Stimulated activated CD8-positive, alpha-beta memory T cell treated with anti-CD3 and anti-CD28 coated beads, Interleukin-7, amount 100 ng/mL, for 4 hours (primary cell): ENCODE results near the gene OTOA.
"Not testable (repeated sequence)": the region's sequence is repeated elsewhere in the genome, so short reads cannot be mapped to it uniquely, and the experiment has no call there.

Experiments used
- DNase-seq, 2 donors: peaks; one replicate each; pipeline ENCODE4 v3.0.0-alpha.2; 2020; ENCODE audit warnings: low read depth in 2 of 2

The OTOA gene

DNA sequence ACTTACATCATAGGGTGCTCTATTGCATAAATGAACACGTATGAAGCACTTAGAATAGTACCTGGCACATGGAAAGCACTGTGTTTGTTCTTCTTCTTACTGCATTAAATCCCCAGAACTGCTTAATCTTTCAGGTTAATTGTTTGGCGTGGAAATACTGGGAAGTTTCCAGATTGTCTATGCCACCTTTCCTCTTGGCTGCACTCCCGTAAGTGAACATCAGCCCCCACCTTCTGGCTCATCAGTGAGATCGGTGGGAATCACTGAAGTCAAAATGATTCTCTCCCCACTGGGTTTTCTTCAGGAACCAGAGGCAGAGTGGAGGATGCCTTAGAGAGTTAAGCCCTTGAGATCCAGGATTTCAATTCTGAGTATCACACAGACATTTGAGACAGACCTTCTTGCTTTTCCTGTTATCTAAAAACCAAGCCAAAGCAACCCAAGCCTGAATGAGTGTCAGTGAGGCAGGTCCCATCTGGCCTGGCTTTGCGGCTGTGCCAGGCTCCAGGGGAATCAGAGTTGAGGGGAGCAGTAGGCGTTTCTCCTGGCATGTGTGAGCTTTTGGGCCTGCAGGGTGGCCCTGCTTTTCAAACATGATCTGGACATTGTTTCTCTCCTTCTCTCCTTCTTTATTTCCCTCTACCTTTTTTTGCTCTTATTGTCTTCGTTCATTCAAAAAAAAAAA lies 59.1 kb downstream of the OTOA start:
- no peak for DNase-seq

DNA sequence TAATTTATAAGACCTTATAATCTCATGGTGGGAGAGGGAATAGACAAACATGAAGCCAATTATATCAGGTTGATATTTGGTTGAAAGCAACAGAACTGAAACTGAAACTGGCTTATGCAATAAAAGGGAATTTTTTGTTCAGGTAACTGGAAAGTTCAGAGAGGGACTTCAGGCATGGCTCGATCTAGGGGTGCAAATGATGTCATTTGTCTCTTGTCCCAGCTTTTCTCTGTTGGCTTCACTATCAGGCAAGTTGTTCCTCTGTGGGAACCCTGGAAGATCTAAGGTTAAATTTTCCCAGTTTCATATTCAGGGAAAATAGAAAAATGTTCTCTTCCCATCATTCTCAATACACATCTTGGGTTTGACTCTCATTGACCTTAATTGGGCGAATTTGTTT lies 59.8 kb downstream of the OTOA start:
- no peak for DNase-seq

DNA sequence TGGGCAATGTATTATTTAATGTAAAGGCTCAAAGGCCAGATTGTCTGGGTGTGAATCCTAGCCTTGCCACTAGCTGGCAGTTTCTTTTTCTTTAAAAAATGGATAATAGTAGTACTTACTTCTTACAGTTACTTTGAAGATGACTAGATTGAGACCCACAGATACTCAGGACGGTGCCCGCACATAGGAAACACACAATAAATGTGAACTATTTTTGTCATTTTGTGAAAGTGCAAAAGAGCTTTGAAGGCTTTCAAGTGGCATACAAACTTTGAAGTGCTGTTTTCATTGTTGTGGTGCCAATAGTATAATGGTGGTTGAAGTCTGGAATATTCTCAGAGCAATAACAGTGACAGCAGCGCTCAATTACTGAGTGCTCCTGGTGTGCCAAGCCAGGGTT lies 63.6 kb downstream of the OTOA start:
- DNase-seq: no peak

DNA sequence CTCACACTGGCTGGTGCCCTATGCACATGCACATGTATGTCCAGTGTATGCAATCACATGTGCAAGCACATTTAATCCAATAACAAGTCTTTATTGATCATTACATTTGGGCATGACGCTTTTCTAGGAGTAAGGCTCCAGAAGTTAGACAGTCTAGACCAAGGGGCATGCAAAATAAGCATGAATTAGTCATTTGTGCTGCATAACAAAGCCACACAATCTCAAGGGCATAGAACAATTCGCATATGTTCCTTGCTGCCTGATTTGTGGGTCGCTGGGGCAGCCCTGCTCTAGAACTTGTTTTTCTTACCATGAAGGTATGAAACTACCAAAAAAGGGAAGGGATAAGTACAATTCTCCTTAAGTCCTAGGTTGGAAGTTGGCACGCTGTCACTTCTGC lies 67.5 kb downstream of the OTOA start:
- not testable (repeated sequence) for DNase-seq

DNA sequence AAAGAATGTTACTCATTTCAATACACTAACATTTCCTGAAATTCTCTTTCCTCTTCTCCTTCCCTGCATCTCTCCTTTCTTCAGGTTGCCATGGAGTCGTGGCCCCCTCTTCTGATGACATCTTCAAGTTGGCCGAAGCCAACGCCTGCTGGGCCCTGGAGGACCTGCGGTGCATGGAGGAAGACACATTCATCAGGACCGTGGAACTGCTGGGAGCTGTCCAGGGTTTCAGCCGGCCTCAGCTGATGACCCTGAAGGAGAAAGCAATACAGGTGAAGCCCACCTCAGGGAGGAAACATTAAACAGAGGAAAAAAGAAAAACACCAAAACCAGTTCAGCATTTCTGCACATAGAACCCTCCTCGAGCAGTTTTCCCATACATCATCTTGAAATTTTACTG lies 76.9 kb downstream of the OTOA start:
- DNase-seq: not testable (repeated sequence)

DNA sequence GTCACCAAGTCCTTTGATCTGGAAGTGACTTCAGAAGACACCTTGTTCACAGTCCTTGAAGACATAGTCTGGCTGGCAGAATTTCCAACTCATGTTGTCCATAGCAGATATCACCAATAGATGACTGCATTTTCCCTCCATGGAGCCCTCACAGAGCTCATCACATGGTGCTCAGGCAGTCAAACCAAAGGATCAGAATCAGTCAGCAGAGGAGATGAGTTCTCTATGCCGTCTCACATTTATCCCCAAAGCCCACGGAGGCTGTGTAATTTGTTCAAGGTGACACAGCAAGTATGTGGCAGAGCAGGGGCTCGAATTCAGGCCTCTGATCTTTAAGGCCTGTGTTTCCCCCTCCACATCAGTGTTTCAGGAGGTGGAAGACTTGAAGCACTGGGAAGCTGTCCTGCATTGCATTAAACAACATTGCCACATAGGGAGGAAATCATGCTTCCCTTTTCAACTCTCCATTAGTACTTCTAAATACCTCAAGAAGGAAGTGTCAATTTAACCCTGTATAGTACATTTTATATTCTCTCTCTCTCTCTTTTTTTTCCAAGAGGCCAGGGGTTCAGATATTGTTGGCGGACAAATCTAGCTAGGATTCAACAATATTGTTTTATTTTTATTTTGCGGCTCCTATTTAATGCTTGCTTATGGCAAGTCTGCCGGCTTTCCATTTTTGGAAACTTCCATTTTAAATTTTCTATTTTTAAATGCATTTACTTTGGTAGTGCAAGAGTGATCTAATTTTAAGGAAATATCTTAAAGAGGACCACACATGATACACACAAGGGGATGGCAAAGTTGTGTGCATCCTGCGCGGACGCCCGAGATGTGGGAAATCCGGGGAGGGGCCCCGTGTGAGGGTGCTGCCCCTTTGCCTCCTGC lies 92.7 kb downstream of the OTOA start:
- DNase-seq: not testable (repeated sequence)

DNA sequence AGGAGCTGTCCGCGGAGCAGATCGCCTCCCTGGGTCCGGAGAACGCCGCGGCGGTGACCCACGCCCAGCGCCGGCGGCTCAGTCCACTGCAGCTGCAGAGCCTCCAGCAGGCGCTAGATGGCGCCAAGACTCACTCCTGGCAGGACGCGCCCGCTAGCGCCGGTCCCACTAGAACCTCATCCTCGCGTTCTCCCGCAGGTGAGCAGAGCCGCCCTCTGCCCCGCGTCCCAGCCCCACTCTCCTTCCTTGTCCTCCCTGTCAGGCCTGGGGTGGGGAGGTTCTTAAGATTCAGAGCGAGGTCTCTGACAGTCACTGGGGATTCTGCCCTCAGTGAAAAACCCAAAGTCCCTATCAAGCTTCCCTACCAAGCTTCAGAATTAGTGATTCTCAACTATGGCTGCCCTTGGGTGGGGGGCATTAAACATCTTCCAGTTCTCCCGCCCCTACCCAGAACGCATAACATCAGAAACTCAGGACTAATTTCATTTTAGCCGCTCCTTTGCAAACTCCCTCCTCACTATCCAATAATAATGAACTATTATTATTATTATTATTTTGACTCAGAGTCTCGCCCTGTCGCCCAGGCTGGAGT lies 93.4 kb downstream of the OTOA start:
- not testable (repeated sequence) for DNase-seq

DNA sequence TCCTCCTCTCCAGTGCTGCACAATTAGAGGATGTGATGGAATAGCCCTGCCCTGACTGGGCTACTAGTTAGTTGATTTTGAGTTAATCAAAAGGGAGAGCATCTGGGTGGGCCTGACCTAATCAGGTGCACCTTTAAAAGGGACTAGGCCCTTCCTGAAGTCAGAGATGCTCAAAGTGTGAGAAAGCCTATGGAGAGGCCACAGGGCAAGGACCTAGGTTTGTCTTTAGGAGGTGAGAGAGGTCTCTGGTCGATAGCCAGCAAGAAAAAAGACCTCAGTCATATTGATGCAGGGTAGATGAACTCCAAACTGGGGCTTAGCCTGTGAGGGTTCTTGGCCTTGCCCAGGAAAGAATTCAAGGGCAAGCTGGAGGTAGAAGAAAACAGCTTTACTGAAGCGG lies 104.5 kb downstream of the OTOA start:
- not testable (repeated sequence) for DNase-seq

DNA sequence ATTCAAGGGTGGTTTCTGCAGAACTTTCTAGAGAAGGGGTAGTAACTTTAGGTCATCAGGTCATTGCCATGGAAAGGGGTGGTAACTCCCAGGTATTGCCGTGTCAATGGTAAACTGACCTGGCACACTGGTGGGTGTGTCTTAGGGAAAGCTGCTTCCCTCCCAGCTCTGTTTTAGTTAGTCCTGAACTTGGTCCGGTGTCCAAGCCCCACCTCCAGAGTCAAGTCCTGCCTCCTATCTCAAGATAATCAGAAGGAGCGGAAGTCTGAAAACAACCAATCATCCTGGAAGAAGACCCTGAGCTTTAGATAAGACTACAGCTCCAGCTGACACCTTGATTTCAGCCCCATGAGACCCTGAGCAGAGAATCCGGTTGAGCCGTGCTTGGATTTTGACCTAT lies 105.0 kb downstream of the OTOA start:
- not testable (repeated sequence) for DNase-seq

DNA sequence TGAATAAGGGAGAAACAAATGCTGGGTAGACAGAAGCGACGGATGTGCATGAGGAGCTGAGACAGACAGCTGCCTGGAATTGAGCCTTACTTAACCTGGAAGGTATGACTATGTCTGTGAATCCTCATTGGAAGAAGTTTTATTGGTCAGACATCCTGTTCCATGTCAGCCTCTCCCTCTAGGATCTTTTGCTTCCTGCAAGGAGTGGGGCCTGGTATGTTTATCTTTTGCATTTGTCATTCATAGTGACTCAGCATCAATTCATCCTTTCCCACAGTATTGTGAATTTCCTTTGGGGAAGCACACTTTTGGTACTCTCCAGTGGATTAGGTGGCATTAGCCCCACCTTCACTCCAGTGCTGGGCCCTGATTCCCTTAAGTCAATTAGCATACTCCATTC lies 105.5 kb downstream of the OTOA start:
- DNase-seq: not testable (repeated sequence)

DNA sequence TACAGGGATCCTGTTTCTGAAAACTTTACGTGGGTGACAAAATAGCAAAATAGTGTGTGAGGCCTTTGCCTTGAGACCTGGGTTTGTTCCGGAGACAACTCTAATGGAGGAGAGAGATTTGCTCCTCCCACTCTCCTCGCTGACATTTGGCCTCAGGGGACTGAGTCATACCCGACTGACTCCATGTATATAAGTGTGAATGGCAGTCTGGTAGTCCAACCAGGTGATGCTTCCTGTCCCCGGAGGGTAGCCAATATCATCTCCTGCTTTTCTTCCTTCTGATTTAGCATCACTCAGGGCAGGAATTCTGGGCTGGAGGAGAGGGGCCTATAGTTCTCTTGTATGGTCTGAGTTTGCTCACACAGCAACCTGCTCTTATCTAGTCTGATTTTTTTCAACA lies 106.8 kb downstream of the OTOA start:
- not testable (repeated sequence) for DNase-seq

DNA sequence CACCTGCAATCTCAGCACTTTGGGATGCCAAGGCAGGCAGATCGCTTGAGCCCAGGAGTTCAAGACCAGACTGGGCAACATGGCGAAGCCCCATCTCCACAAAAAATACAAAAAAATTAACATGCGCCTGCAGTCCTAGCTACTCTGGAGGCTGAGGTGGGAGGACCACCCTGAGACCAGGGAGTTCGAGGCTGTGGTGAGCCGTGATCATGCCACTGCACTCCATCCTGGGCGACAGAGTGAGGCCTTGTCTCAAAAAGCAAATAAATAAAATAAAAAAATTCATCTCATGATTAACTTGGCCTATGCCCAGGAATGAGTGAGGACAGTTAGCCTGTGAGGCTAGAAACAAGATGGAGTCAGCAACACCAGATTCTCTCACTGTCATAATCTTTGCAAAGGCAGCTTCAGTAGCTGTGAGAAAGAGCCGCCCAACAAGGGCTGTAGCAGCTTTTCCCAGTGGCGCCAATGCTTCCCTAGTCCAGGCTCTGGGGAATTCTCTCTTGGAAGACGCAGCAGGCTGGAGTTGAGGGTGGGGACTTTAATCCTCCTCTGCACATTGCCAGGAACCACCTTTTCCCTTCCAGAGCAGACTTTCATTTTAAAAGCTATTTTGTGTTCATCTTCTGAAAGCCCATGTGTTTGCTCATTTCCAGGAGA lies 108.9 kb downstream of the OTOA start:
- DNase-seq: not testable (repeated sequence)

DNA sequence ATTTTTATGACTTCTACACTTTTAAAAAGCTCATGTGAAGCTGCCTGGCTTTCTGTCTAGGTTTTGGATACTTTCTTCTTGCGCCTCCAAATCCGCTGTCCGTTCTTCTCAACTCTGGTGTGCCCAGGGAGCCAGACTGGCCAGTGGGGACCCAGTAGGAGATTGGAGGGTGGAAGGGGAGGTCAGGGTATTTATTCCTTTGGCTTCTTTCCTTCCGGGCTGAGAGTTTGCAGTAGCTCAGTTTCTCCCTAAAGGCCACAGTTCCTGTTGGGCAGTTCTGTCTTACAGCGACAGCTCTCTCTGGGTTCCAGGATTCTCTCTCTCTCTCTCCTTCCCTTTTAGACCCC lies 109.4 kb downstream of the OTOA start:
- DNase-seq: not testable (repeated sequence)

DNA sequence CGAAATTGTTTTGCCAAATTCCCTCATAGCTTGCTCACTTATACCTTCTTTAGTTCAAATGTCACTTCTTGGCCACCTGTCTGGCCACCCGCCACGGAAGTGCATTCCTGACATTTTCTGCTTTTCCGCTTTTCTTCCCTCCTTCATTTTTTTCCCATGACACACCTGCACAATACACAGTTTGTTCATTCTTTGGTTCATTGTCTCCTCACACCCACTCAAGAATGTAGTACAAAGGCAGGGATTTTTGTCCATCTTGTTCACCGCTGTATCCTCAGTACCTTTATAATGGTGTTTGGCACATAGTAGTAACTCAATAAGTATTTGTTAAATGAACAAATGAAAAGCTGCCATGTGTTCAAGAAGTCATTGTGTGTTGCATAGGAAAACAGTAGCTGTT lies 116.8 kb downstream of the OTOA start:
- DNase-seq: not testable (repeated sequence)

DNA sequence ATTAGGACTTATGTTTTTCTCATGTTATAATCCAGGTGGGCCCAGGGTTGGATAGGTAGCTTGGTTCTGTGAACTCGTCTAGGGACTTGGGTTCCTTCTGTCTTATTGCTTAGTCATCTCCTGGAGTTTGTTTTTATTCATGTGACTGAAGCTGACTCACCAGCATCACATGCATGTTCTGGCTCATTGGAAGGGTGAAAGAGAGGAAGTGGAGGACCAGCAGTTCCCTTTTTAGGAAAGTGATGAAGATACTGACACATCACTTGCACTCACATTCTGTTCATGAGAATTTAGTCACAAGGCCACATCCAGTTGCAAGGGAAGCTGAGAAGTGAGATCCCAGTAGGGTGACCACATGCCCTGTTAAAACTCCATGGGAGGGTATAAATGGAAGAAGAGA lies 126.7 kb downstream of the OTOA start:
- not testable (repeated sequence) for DNase-seq

DNA sequence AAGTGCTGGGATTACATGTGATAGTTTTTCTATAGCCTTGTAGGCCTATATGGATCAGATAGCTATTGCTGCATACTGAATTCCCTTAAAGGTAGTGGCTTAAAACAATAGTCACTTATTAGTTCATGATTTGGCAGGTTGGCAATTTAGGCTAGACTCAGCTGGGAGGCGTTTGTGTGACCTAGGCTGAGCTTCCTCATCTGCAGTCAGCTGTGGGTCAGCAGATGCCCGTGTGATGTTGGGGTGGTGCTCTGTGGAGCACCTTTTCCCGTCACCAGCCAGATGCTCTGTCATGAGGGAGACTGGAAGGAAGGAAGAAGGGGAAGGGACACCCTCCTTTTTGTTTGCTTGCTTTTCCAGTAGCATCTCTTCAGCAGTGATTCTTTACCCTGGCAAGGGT lies 129.5 kb downstream of the OTOA start:
- DNase-seq: not testable (repeated sequence)

DNA sequence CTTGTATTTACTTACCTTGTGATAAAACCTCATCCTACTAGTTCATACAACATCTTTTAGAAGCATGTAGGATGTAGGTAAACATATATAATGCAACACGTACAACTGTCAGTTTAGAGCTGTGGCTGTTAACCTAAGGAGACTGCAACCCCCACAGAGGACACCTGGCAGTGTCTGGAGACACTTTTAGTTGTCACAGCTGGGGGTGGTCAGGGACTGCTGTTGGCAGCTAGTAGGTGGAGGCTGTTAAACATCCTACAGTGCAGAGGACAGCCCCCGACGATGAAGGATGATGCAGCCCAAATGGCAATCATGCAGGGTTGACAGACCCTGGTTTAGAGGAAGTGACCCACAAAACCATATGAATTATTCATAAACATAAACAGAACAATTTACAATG lies 134.8 kb downstream of the OTOA start:
- DNase-seq: not testable (repeated sequence)

DNA sequence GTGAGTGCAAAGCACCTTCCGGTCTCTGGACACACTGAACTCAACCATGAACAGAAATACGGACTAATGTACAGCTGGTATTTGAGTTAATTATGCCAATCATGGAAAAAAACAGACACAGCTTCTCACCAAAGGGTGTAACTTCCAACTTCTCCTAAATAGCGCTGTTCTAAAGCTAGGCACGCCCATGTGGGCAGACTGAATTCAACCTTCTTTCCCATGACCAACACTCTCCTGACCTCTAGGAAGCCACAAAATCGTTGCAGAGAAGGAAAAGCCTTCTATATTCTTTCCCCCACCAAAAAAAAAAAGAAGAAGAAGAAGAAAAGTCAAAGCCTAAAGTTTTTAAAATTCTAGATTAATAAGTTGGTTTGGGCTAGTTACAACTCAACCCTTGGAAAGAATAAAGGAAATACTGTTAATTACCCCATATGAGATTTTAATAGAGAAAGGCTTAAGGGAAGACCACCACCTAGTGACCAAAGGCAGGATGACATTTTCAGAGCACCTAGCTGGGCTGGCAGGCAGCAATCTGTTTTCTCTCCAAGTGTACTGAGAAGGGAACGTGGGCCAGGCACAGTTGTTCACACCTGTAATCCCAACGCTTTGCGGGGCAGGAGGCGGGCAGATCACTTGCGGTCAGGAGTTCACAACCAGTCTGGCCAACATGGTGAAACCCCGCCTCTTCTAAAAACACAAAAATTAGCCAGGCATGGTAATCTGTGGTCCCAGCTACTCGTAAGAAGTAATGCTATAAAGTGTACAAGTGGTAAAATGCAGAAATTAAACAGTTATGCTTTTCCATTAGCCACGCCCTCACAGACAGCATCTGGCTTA lies 138.0 kb downstream of the OTOA start:
- not testable (repeated sequence) for DNase-seq

DNA sequence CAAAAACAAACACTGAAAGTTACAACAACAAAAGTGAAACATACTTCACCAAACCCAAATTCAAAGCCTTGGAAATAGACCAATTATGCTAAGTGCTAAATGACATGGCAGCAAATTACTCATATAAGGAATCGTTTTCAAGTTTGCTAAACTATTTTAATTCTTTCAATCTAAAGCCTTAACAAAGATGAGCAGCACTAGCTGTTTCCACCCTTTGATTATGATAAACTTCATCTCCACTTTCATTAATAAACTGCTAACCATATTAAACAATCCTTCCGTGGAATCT lies 138.6 kb downstream of the OTOA start:
- DNase-seq: not testable (repeated sequence)
